HS-27A (cell line): ENCODE measurements around the gene TMEM59L.

Experiments used
- DNase-seq: peaks from one replicate; pipeline ENCODE4 v3.0.0-alpha.2; 2012; ENCODE audit warnings: low read depth, missing footprints

The TMEM59L gene

DNA sequence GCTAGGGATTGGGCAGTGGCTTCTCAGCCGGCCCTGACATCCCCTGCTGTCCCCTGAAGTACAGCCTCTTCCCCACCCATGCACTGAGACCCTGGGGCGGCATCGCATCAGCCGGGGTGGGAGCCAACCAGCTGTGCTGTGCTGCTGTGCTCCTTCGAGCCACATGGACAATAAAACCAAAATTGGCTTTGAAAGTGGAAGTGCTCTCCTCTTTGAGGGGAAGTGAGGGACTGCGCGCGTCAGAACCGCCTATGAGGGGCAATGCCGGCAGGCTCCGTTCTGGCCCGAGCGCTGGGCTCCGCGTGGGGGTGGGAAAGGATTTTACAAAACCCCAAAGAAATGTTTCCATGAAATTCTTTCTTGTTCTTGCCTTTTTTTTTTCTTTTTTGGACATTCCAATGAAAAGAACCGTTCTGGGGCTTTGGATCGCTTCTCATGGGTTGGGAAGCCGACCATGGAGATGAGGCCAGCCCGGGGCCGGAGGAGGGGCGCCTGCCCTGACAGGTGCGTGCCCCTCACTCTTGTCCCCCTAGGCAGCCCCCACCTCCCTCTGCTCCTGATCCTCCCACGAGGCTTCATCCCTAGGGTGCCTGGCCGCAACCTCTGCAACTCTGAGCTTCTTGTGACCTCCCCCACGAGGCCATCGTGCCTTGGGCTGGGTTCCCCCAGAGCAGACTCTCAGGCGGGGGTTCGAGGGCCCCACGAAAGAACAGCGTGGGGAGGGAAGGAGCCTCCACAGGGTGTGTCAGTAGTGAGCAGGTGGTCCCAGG is 46.8 kb downstream of the TMEM59L start:
- DNase-seq: no peak

- DNase-seq: peak; percentile 48
Observed at GRCh38 chr19:18660051-18660910, 47.6 kb downstream of the TMEM59L start.

DNA sequence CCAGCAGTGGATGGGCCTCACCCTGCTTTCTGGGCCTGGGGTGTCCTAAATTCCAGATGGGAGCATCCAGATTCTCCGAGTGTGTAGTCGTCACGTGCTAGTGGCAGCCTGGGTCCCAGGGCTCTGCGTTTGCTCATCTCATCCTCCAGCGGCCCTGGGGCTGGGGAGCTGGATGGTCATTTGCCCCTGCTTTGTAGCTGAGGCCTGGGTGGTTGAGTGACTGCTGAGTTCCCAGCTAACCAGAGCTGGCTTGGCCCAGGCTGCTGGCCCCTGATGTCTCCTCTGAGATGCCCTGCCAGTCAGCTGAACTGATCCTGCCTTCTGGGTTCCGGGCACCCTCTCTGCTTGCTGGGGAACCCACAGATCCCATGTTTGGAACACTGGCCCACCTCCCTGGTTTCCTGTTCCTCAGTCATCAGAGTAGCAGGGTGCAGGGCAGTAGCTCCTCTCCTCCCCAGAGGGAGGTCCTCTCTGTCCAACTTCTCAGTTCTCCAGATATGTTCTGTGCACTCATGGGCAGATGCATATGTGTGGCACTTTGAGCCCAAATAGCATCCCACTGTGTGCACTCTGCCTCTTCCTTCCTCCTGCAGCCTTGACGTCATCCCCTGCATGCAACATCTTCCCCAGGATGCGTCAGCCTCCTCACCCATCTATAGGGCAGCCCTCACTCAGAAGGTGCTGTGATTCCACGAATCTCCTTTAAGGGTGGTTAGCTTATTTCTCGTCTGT is 48.4 kb downstream of the TMEM59L start:
- no peak for DNase-seq

GRCh38 chr19:18662972-18663732 is 50.5 kb downstream of the TMEM59L start:
- no peak for DNase-seq

DNA sequence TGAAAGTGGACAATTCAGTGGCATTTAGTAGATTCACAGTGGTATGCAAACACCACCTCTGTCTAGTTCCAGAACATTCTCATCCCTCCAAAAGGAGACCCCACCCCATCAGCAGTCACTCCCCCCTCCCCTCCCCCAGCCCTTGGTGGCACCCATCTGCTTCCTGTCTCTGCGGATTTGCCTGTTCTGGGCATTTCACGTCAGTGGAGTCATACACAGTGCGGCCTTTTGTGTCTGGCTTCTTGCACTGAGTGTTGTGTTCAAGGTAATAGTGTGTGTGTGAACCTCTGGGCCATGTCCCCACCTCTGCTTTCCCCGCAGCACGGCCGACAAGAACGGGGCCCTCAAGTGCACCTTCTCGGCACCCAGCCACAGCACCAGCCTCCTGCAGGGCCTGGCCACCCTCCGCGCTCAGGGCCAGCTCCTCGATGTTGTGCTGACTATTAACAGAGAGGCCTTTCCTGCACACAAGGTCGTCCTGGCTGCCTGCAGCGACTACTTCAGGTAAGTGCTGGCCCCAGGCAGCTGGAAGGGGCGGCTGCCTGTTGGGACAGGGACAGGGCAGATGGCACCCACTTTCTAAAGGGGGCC is 51.4 kb downstream of the TMEM59L start:
- no peak for DNase-seq

GRCh38 chr19:18665771-18666202 is 53.1 kb downstream of the TMEM59L start:
- DNase-seq: no peak

- DNase-seq: no peak
Observed at GRCh38 chr19:18666317-18666716, 53.6 kb downstream of the TMEM59L start.

GRCh38 chr19:18666784-18667183 is 54.1 kb downstream of the TMEM59L start:
- DNase-seq: no peak

GRCh38 chr19:18667531-18668251 is 55.0 kb downstream of the TMEM59L start:
- DNase-seq: no peak

DNA sequence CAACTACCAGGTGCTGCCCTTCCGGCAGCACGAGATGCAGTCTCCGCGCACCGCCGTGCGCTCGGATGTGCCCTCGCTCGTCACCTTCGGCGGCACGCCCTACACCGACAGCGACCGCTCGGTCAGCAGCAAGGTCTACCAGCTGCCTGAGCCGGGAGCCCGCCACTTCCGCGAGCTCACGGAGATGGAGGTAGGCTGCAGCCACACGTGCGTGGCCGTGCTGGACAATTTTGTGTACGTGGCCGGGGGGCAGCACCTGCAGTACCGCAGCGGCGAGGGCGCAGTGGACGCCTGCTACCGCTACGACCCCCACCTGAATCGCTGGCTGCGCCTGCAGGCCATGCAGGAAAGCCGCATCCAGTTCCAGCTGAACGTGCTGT is 55.6 kb downstream of the TMEM59L start:
- no peak for DNase-seq

- DNase-seq: no peak
Observed at GRCh38 chr19:18668744-18669523, 56.3 kb downstream of the TMEM59L start.

DNA sequence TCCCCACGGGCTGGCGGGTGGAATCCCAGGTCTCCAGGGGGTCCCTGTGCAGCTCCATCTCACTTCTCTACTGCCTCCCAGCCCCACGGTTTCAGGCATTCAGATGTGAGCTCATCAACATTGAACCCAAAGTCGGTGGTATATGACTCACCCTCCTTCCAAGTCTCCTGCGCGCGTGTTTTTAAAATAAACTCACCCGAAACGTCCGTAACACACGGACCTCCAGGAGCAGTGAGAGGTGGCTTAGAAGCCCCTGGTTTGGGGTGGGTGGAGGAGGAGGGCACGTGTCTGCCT is 56.8 kb downstream of the TMEM59L start:
- no peak for DNase-seq

- no peak for DNase-seq
Observed at GRCh38 chr19:18669883-18670282, 57.2 kb downstream of the TMEM59L start.

DNA sequence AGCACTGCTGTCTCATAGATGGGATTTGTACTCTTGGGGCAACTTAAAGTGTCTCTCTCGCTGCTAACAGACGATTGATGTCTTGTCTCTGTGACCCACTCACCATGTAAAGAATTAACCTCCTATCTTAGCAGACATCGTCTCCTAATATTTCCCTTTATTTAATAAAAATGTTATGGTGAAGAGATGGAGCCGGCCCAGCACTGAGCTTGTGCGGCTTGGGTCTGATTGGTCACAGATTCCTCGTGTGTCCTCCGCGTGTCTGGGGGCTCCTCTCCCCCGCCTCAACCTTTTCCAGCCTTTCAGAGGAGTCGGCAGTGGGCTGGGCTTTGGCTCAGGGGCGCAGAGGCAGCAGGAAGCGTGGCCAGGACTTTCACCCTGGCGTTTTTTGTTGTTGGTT is 57.6 kb downstream of the TMEM59L start:
- DNase-seq: no peak
